ENCODE measurements around the gene ACLY. TPM values are rescaled to one million over a fixed set of nuclear protein-coding genes. Genes with fewer than 3 reads are reported as not detected.

ACLY gene
- total and polyA plus RNA-seq, 2 experiments from 2014 or later: 119 to 439 TPM

DNA sequence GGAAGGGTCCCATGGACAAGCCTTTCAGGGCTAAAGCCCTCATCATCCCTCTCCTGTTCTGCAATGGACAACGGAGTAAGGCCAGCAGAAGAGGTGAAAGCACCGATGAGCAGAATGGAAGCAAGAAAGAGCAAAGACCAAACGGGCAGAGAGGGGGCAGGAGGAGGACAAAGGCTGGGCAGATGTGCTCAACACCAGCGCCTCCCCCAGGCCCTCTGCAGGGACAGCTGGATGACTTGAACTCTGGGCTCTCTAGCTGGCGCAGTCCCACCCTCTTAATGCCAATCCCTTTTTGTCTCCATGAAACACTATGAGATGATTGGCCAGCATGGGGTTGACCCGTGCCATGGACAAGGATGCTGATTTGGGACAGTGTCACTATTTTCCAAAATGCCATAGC, 22.0 kb downstream of the ACLY start:
- Histone ChIP-seq H3K4me2 (no peak overlapping the region), H3K79me2 (replicated peaks; ENCODE audit: insufficient read depth) (peaks cover 28% of the 10 kb centered on the region), H3F3A (replicated peaks; ENCODE audit: low read depth) (peaks cover 43% of the 10 kb centered on the region), H3K27ac (ENCODE audit: low read depth) (no peak overlapping the region), H3K9me2 (ENCODE audit: insufficient read depth) (no peaks in the 10 kb centered on the region), H3K36me3 (ENCODE audit: insufficient read depth) (peaks cover 86% of the 10 kb centered on the region), H2AFZ (no peak overlapping the region), H3K27me3 (ENCODE audit: insufficient read depth) (no peaks in the 10 kb centered on the region), H3K4me3 (no peak overlapping the region), H3K4me1 (ENCODE audit: insufficient read depth) (no peaks in the 10 kb centered on the region), H4K20me1 (replicated peaks; ENCODE audit: insufficient read depth) (peaks cover 56% of the 10 kb centered on the region)
- TF ChIP-seq STAT1 (IDR thresholded peaks at IDR 0.05; ENCODE audit: unreplicated experiment): no peak
- TF ChIP-seq CTCF (conservative IDR thresholded peaks at IDR 0.05; ENCODE audit: low read depth in 2 of 2): peak; percentile 19 to 48; a peak in 3 of 4 replicates
- DNase-seq (ENCODE audit: low spot score) (peak; percentile 26), ATAC-seq (peak; percentile 70)
- H3K9me3 Mint-ChIP-seq: no peaks in the 10 kb centered on the region
- H3K36me3 Mint-ChIP-seq (ENCODE audit: low read depth): peaks cover 99% of the 10 kb centered on the region
- H3K4me1 Mint-ChIP-seq: no peaks in the 10 kb centered on the region
- H3K27ac Mint-ChIP-seq: peak overlapping the region; percentile 45; the same call in 1 of the 2 replicates
- H3K4me3 Mint-ChIP-seq: no peak overlapping the region
- H3K27me3 Mint-ChIP-seq (ENCODE audit: insufficient read depth, low read depth, poor library complexity): peaks cover 2% of the 10 kb centered on the region

DNA sequence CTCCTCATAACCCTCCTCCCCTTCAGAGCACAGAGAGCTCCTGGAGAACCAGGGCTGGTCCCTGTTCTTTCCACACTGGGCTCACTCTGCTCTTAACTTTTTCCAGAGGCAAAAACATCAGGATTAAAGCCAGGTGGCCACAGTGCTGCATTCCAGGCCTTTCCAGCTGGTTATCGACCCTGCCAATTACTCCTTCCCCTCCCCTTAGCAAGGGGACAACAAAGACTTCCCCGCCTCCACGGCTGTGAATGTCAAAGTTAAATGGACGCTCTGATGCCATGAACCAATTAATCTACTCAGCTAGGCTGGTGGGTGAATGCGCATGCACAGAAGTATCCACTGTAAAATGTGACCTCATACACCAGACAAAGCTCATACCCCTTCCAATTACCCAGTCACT, 23.1 kb downstream of the ACLY start:
- peaks cover 86% of the 10 kb centered on the region for H3K36me3 ChIP-seq (ENCODE audit: insufficient read depth)
- H3K36me3 Mint-ChIP-seq (ENCODE audit: low read depth): peaks cover 93% of the 10 kb centered on the region
- H3K79me2 ChIP-seq (replicated peaks; ENCODE audit: insufficient read depth): peaks cover 28% of the 10 kb centered on the region
- no peak for ATAC-seq
- no peak overlapping the region for H3K27ac Mint-ChIP-seq
- no peaks in the 10 kb centered on the region for H3K4me1 ChIP-seq (ENCODE audit: insufficient read depth)
- no peak for DNase-seq (ENCODE audit: low spot score)
- H3K27me3 Mint-ChIP-seq (ENCODE audit: insufficient read depth, low read depth, poor library complexity): peaks cover 2% of the 10 kb centered on the region
- no peaks in the 10 kb centered on the region for H3K9me2 ChIP-seq (ENCODE audit: insufficient read depth)
- peaks cover 43% of the 10 kb centered on the region for H3F3A ChIP-seq (replicated peaks; ENCODE audit: low read depth)
- H3K4me1 Mint-ChIP-seq: no peaks in the 10 kb centered on the region
- H2AFZ ChIP-seq: no peak overlapping the region
- no peak overlapping the region for H3K4me3 Mint-ChIP-seq
- no peak overlapping the region for H3K27ac ChIP-seq (ENCODE audit: low read depth)
- no peak overlapping the region for H3K4me3 ChIP-seq
- no peaks in the 10 kb centered on the region for H3K27me3 ChIP-seq (ENCODE audit: insufficient read depth)
- peaks cover 59% of the 10 kb centered on the region for H4K20me1 ChIP-seq (replicated peaks; ENCODE audit: insufficient read depth)
- H3K9me3 Mint-ChIP-seq: no peaks in the 10 kb centered on the region
- H3K4me2 ChIP-seq: no peak overlapping the region
- TF ChIP-seq JUNB (IDR thresholded peaks at IDR 0.05; ENCODE audit: unreplicated experiment) (no peak), POLR2AphosphoS5 (IDR thresholded peaks at IDR 0.05; ENCODE audit: low read depth) (no peak), CREB1 (CRISPR knock-in tag; IDR thresholded peaks at IDR 0.05; ENCODE audit: low read depth) (no peak), EZH2phosphoT487 (IDR thresholded peaks at IDR 0.05; ENCODE audit: unreplicated experiment) (no peak), ZNF114 (CRISPR knock-in tag; IDR thresholded peaks at IDR 0.05) (no peak), ZNF331 (CRISPR knock-in tag; IDR thresholded peaks at IDR 0.05; ENCODE audit: low read depth) (no peak), EZH2 (IDR thresholded peaks at IDR 0.05; ENCODE audit: low read depth, unreplicated experiment) (no peak), NANOG (IDR thresholded peaks at IDR 0.05; ENCODE audit: borderline replicate concordance) (no peak), CTCF (conservative IDR thresholded peaks at IDR 0.05; ENCODE audit: low read depth in 2 of 2) (no peak), STAT1 (IDR thresholded peaks at IDR 0.05; ENCODE audit: unreplicated experiment) (no peak)
- TF ChIP-seq, protein P1, sequence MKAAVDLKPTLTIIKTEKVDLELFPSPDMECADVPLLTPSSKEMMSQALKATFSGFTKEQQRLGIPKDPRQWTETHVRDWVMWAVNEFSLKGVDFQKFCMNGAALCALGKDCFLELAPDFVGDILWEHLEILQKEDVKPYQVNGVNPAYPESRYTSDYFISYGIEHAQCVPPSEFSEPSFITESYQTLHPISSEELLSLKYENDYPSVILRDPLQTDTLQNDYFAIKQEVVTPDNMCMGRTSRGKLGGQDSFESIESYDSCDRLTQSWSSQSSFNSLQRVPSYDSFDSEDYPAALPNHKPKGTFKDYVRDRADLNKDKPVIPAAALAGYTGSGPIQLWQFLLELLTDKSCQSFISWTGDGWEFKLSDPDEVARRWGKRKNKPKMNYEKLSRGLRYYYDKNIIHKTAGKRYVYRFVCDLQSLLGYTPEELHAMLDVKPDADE (IDR thresholded peaks at IDR 0.05): no peak

All from GM23338 (cell line).